ENCODE data around the gene NFU1.
"Not testable (repeated sequence)": the region's sequence is repeated elsewhere in the genome, so short reads cannot be mapped to it uniquely, and the experiment has no call there.

The NFU1 gene

GRCh38 chr2:69386360-69386759 is 50.9 kb downstream of the NFU1 start:
- peak; percentile 17 for DNase-seq

- DNase-seq = no peak
These were observed 51.6 kb downstream of the NFU1 start for GRCh38 chr2:69385443-69386151.

- peak; percentile 32 for DNase-seq
These were observed 52.6 kb downstream of the NFU1 start for GRCh38 chr2:69384618-69385081.

GRCh38 chr2:69383176-69383812 is 53.9 kb downstream of the NFU1 start:
- no peak for DNase-seq

GRCh38 chr2:69382547-69382946 is 54.7 kb downstream of the NFU1 start:
- DNase-seq = no peak

- DNase-seq = no peak
These were observed 55.9 kb downstream of the NFU1 start for GRCh38 chr2:69381337-69381737.

GRCh38 chr2:69380072-69380917 is 56.9 kb downstream of the NFU1 start:
- DNase-seq = no peak

- DNase-seq = no peak
These were observed 60.8 kb downstream of the NFU1 start for GRCh38 chr2:69376403-69376802.

- DNase-seq = peak; percentile 38
These were observed 61.5 kb downstream of the NFU1 start for GRCh38 chr2:69375494-69376353.

- DNase-seq = no peak
These were observed 64.5 kb downstream of the NFU1 start for GRCh38 chr2:69372767-69373166.

GRCh38 chr2:69369802-69370201 is 67.4 kb downstream of the NFU1 start:
- DNase-seq = no peak

GRCh38 chr2:69368588-69368987 is 68.6 kb downstream of the NFU1 start:
- DNase-seq = no peak

GRCh38 chr2:69359371-69359770 is 77.9 kb downstream of the NFU1 start:
- DNase-seq = no peak

- no peak for DNase-seq
These were observed 78.3 kb downstream of the NFU1 start for GRCh38 chr2:69358914-69359313.

GRCh38 chr2:69356471-69356870 is 80.8 kb downstream of the NFU1 start:
- DNase-seq = no peak

- DNase-seq = not testable (repeated sequence)
These were observed 82.3 kb downstream of the NFU1 start for GRCh38 chr2:69354976-69355375.

- no peak for DNase-seq
These were observed 83.9 kb downstream of the NFU1 start for GRCh38 chr2:69353360-69353759.

GRCh38 chr2:69348781-69349180 is 88.5 kb downstream of the NFU1 start:
- DNase-seq = no peak
